K562 (cell line): ENCODE data around the gene SDK1.

Source experiments
- ATF1 ChIP-seq, 2 experiments: fragments of 450-650 bp in 1 of 2; IDR thresholded peaks; 2 replicates each; pipeline ENCODE4 v1.6.1; 2016; ENCODE audit warnings: missing compliant biosample characterization in 1 of 2, missing genetic modification characterization in 1 of 2
- CEBPB ChIP-seq: fragments of 450-650 bp; IDR thresholded peaks from 2 replicates; pipeline ENCODE4 v1.6.1; 2016; ENCODE audit warnings: missing genetic modification characterization, missing compliant biosample characterization
- MAFK ChIP-seq: IDR thresholded peaks from 2 replicates; pipeline ENCODE4 v1.6.1; 2011; ENCODE audit warnings: low read length, improper control_type of control experiment
- POLR2A ChIP-seq: fragments of 450-650 bp; conservative IDR thresholded peaks from 2 replicates; pipeline ENCODE4 v1.6.1; 2016
- ZKSCAN3 ChIP-seq: fragments of 250-450 bp; sonication (Bioruptor Pico); IDR thresholded peaks from 2 replicates; pipeline ENCODE4 v1.4.0; 2020
- ZNF175 ChIP-seq: fragments of 200-800 bp; sonication (Bioruptor generic); IDR thresholded peaks from 2 replicates; pipeline ENCODE4 v1.6.1; 2016; ENCODE audit warnings: low read depth, mild to moderate bottlenecking, missing genetic modification characterization, missing compliant biosample characterization

DNA sequence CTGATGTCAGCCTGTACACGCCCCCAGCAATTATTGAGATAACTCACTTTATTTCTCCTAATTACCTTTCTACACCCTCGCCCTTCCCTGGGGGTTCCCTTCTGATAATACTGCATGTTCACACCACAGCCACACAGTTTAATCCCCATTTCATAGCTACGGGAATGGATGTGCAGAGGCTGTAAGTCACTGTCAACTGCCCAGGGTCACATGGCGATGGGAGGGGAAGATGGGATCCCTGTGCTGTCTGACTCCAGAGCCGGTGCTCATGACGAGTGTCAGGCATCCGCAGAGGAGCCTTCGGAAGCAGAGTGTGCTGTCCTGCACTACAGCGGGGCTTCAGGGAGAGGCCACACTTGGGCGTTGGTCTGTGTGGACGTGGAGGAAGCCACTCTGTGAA, 688.7 kb downstream of the SDK1 start:
- TF ChIP-seq POLR2A = no peak
- no peak for TF ChIP-seq CEBPB (tag)
- no peak for TF ChIP-seq ZNF175 (CRISPR knock-in tag)
- TF ChIP-seq ATF1 (CRISPR knock-in tag; IDR thresholded peaks at IDR 0.05) = no peak
- TF ChIP-seq ATF1 (tag; IDR thresholded peaks at IDR 0.05) = no peak
- no peak for TF ChIP-seq ZKSCAN3 (CRISPR knock-in tag)
- no peak for TF ChIP-seq MAFK
